Cerebellar cortex (tissue), 1 donor: Measurements from ENCODE around the gene ASIP.
"Not testable (repeated sequence)": the region's sequence is repeated elsewhere in the genome, so short reads cannot be mapped to it uniquely, and the experiment has no call there.

Experiments used
- DNase-seq: peaks from one replicate; pipeline ENCODE4 v3.0.0-alpha.2; 2015; ENCODE audit warnings: low spot score

Gene ASIP

DNA sequence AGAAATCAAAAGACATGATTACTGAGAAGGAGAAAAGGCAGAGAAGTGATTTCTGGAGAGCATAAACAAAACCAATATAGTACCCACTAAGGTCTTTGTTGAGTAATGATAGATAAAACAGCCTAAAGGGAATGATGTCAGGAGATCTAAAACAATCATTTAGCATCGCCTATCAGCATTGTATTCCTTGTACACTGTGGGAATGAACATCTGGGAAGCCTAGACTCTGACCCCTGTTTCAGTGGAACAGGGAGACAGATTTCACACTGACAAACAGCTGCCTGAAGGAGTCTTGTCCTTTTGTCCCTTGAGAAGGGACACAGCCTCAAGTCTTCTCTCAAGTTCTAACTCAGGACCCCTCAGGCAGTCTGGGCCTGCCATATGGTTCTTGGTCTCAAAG is 1.7 kb downstream of the ASIP start:
- no peak for DNase-seq

- no peak for DNase-seq
These were observed 2.2 kb downstream of the ASIP start for GRCh38 chr20:34243377-34243776.

DNA sequence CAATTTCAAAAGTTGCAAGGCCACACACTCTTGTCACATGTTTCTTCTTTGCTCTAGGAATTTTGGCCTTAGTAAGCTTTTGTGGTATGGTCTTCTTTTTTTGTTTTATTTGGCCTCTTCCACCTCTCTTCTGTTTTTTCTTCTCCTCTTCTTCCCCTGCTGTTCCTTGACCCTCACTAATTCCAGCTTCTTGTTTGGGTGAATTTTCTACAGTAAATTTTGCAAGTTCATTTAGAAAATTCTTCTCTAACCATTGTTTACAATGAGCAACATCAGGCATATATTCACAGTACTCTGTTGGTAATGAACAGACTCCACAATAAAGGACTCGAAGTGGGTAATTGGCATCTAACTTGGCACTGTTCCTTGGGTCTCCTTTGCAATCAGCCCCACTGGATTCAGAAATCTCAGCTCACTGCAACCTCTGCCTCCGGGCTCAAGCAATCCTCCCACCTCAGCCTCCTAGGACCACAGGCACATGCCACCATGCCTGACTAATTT is 5.0 kb downstream of the ASIP start:
- no peak for DNase-seq

GRCh38 chr20:34249291-34249690 is 8.1 kb downstream of the ASIP start:
- no peak for DNase-seq

DNA sequence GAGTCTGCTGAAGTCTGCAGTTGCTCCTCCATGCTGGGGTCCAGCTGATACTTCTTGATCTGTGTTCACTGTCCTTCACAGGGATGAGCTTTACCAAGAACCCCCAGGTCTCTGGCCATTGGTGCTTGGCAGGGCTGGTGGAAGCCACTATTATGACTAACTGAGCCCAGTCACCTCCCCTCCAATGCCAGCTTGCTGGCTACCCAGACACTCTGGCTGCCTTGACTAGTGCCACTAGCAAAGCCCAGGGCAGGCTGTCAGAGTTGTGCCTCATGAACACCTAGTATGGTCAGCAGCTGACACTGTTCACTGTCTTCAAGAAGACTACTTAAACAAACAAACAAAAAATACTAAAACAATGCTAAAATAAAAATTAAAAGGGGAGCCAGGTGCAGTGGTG is 8.8 kb downstream of the ASIP start:
- DNase-seq = no peak

DNA sequence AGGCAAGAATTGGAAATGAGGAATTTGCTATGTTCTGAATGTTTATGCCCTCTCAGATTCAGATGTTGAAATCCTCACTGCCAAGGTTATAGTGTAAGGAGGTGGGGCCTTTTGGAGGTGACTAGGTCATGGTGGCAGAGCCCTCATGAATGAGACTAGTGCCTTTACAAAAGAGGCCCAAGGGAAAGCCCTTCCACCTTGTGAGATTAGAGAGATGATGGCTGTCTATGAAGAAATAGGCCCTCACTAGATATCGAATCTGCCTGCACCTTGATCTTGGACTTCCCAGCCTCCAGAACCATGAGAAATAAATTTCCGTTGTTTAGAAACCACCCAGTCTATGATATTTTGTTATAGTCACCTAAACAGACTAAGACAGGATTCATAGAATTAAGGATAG is 10.4 kb downstream of the ASIP start:
- no peak for DNase-seq

DNA sequence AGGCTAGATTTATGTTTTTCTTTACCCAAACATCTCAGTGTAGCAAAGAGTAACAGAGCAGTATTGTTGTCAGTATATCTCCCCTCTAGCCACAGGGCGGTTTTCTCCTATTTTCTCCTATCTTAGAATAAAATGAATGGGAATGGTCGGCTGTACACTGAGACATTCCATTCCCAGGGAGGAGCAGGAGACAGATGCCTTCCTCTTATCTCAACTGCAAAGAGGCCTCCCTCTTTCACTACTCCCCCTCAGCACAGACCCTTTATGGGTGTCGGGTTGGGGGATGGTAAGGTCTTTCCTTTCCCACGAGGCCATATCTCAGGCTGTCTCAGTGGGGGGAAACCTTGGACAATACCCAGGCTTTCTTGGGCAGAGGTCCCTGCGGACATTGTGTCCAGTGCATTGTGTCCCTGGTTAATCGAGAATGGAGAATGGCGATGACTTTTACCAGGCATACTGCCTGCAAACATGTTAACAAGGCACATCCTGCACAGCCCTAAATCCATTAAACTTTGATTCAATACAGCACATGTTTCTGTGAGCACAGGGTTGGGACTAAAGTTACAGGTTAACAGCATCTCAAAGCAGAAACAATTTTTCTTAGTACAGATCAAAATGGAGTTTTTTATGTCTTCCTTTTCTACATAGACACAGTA is 11.3 kb downstream of the ASIP start:
- DNase-seq = not testable (repeated sequence)

- DNase-seq = no peak
These were observed 13.8 kb downstream of the ASIP start for GRCh38 chr20:34254979-34255378.

DNA sequence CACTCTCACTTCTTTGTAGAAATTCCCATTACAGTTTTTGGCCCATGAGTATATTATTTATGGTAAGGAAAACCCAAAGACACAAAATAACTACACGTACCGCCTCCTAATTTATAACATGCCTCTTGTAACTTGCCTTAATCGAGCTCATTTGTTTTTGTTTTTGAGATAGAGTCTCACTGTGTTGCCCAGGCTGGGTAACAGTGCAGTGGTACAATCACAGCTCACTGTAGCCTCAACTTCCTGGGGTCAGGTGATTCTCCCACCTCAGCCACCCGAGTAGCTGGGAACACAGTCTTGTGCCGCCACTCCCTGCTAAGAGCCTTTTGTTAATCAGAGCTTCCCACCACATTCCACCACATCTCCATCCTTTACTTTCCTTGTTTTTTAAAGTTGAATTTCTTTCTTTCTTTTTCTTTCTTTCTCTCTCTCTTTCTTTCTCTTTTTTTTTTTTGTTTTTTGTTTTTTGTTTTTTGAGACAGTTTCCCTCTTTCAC is 15.5 kb downstream of the ASIP start:
- no peak for DNase-seq

GRCh38 chr20:34260208-34260942 is 19.2 kb downstream of the ASIP start:
- DNase-seq = no peak

- DNase-seq = no peak
These were observed 21.5 kb downstream of the ASIP start for GRCh38 chr20:34262488-34263288.

GRCh38 chr20:34263468-34263867 is 22.2 kb downstream of the ASIP start:
- DNase-seq = not testable (repeated sequence)

- no peak for DNase-seq
These were observed 22.9 kb downstream of the ASIP start for GRCh38 chr20:34264141-34264540.

- DNase-seq = no peak
These were observed 26.9 kb downstream of the ASIP start for GRCh38 chr20:34268145-34268544.

DNA sequence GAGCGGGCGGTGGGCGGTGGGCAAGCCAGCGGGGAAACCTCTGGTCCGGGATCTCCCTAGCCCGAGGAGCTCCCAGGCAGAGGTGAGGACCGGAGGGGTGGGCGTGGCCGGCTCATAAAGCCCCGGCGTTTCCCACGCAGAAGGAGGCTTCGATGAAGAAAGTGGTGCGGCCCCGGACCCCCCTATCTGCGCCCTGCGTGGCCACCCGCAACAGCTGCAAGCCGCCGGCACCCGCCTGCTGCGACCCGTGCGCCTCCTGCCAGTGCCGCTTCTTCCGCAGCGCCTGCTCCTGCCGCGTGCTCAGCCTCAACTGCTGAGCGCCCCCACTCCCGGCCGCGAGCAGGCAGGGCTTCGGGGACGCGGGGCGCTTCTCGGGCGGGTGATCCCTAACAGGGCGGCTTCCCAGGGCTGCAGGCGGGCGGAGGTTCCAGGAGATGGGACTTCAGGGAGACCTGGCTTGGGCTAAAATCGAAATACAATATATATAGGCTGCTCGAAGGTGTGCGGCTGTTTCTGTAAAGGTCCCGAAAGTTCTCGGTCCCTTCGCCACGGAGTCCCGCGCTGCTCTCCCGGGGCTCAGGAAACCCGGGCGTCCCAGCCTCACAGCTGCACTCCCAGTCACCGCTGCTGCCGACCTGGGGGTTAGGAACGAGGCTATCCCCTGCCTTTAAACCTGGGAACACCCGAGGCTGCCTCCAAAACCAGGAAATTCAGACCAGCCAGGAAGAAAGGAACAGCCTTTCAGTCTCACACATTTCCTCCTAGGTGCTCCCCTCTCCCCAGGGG is 27.8 kb downstream of the ASIP start:
- DNase-seq = no peak

DNA sequence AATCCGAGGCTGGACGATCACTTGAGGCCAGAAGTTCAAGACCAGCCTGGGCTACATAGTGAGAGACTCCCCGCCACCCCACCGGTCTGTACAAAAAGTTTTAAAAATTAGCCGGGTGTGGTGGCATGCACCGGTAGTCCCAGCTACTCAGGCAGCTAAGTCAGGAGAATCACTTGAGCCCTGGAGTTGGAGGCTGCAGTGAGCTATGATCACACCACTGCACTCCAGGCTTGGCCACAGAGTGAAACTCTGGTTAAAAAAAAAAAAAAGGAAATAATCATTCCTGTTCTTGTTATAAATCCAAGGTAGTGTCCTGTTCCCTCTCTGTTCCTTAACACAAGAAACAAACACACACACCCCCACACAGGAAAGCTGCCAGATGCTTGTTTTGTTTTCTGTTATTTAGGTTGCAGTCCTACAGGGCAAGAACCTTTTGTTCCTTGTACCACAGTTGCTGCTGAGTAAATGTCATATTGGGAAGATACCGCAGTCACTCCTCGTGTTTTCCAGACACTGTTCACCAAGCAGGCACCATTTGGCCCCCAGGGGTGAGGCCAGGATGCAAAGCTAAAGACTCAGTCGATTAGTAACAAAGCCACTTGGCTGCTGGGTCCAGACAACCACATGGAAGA is 28.9 kb downstream of the ASIP start:
- DNase-seq = peak; percentile 7

GRCh38 chr20:34271956-34272355 is 30.7 kb downstream of the ASIP start:
- DNase-seq = no peak

GRCh38 chr20:34274694-34275093 is 33.5 kb downstream of the ASIP start:
- no peak for DNase-seq

GRCh38 chr20:34281177-34281576 is 40.0 kb downstream of the ASIP start:
- DNase-seq = no peak

- no peak for DNase-seq
These were observed 40.8 kb downstream of the ASIP start for GRCh38 chr20:34282041-34282440.

GRCh38 chr20:34283844-34284243 is 42.6 kb downstream of the ASIP start:
- no peak for DNase-seq
